ENCODE measurements around the gene RPTOR.

RPTOR gene

GRCh38 chr17:80656590-80656989, 112.0 kb downstream of the RPTOR start:
- DNase-seq (ENCODE audit: low read depth, low spot score): no peak
- no peak overlapping the region for H3K27ac ChIP-seq

DNA sequence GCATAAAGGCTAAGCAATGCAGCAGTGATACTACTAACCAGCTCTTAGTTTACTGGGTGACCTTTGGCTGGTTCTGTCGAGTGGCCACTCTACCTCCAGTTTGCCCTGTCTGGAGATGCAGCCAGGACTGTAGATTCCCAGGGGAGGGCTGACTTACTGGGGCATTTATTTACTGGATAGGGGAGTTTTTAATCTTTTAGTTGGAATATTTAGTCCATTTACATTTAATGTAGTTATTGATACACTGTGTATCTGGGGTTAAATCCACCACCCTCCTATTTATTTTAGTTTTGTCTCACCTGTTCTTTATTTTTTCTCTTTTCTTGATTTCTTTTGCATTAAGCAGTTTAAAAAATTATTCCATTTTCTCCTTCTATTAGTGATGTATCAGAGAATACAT, 112.9 kb downstream of the RPTOR start:
- no peak overlapping the region for H3K27ac ChIP-seq

GRCh38 chr17:80658821-80659220, 114.2 kb downstream of the RPTOR start:
- no peak overlapping the region for H3K27ac ChIP-seq
- no peak for DNase-seq (ENCODE audit: low read depth, low spot score)

More for the DNA sequence above, 112.9 kb downstream of the RPTOR start:
- DNase-seq (ENCODE audit: low read depth, low spot score): no peak

DNA sequence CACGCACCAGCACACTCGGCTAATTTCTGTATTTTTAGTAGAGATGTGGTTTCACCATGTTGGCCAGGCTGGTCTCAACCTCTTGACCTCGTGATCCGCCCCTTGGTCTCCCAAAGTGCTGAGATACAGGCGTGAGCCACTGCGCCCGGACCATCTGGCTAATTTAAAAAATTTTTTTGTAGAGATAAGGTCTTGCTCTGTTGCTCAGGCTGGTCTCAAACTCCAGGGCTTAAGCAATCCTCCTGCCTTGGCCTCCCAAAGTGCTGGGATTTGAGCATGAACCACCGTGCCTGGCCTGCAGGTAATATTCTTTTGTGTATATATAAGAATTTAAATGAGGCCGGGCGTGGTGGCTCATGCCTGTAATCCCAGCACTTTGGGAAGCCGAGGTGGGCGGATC, 115.0 kb downstream of the RPTOR start:
- DNase-seq (ENCODE audit: low read depth, low spot score): no peak
- H3K27ac ChIP-seq: no peak overlapping the region

DNA sequence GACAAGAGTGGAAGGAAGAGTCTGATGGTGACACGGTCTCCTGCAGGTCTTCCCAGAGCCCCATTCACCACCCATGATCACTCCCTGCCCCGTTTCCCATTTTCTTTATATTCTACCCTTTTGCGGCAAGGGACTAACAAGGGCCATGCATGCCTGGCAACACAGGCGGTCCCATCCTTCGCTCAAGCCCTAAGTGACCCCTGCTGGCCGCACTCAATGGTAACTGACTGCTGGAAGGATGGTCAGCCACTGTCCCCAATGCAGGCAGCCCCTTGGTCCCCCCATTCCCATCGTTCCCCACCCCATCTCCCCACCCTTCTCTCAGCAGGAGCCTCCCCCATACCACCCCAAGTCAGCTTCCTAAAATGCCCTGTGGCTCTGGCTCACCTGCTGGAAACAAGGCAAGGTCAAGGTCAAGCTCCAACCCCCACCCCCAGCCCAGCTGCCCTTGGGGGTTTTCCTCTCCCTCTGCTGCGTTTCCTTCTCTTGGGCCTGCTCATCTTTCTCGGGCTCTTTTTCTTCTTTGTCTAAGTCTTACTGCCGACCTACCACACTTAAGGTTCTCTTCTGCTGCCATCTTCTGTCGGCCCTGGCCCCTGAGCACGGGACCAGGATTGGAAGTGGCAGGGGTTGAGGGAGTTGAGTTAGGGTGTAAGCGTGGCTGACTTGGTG, 116.0 kb downstream of the RPTOR start:
- H3K27ac ChIP-seq: no peak overlapping the region
- DNase-seq (ENCODE audit: low read depth, low spot score): no peak

- H3K27ac ChIP-seq: no peak overlapping the region
- DNase-seq (ENCODE audit: low read depth, low spot score): no peak
Observed at GRCh38 chr17:80662557-80662956, 117.9 kb downstream of the RPTOR start.

DNA sequence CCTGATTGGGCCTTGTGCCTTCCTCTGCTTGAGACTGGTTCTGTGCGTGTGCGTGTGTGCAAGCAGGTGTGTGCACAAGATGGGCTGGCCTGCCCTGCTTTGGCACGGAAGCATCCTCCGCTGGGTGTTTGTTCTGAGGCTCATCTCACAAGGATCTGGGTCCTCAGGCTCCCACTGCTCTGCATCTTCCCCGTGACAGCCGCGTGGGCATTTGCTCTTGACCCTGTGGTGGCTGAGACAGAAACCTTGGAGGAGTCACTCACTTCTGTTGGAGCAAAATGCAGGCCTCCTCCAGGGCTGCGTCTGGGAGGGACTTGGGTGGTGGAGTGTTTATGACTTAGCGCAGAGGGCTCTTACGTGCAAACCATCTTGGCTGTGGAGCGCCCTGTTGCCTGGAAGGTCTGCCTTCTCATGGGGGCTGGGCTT, 119.2 kb downstream of the RPTOR start:
- H3K27ac ChIP-seq: no peak overlapping the region
- no peak for DNase-seq (ENCODE audit: low read depth, low spot score)

DNA sequence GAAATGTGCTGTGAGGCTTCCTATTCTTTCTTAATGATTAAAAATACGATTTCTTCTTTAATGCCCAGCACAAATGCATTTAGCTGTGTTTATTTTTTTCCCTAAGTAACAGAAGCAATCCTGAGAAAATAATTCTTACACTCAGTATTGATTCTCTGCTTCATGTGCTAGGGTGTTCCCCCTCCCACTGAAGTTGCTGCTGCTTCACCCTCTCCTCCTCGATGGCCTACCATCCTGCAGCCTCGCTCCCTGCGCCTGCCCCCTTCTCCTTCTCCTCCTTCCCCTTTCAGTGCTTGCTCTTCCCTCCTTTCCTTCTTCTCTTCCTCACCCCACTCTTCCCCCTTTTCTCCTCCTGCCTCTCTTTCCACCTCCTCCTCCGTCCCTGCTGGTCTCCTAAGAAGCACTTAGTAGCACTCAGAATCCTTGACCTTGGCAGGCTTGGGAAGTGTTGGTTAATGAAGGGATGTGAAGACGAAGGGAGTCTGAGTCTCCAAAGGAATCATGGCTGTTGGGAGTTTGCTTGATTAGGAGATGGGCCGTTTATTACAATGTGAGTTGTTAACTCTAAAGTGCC, 119.7 kb downstream of the RPTOR start:
- H3K27ac ChIP-seq: no peak overlapping the region
- DNase-seq (ENCODE audit: low read depth, low spot score): no peak

GRCh38 chr17:80665792-80666191, 121.2 kb downstream of the RPTOR start:
- H3K27ac ChIP-seq: no peak overlapping the region
- no peak for DNase-seq (ENCODE audit: low read depth, low spot score)

GRCh38 chr17:80666867-80667266, 122.2 kb downstream of the RPTOR start:
- H3K27ac ChIP-seq: no peak overlapping the region
- no peak for DNase-seq (ENCODE audit: low read depth, low spot score)

- no peak overlapping the region for H3K27ac ChIP-seq
- DNase-seq (ENCODE audit: low read depth, low spot score): no peak
Observed at GRCh38 chr17:80667462-80668277, 123.0 kb downstream of the RPTOR start.

- no peak overlapping the region for H3K27ac ChIP-seq
- DNase-seq (ENCODE audit: low read depth, low spot score): no peak
Observed at GRCh38 chr17:80668375-80669148, 123.9 kb downstream of the RPTOR start.

- no peak for DNase-seq (ENCODE audit: low read depth, low spot score)
- H3K27ac ChIP-seq: no peak overlapping the region
Observed at GRCh38 chr17:80671039-80671824, 126.6 kb downstream of the RPTOR start.

DNA sequence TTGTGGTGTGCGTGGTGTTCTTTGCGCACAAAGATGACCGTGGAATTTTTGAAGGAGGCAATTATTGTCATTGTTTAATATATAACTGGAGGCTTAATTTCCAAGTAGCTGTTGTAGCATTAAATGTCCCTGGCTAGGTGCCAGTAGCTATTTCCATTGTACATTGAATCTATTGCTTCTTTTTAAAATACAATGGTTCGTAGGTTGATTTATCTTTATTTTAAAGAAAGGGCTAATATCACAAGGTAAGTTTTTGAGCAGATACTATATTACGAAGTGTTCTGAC, 127.1 kb downstream of the RPTOR start:
- DNase-seq (ENCODE audit: low read depth, low spot score): no peak
- H3K27ac ChIP-seq: no peak overlapping the region

GRCh38 chr17:80673152-80673920, 128.7 kb downstream of the RPTOR start:
- no peak overlapping the region for H3K27ac ChIP-seq
- DNase-seq (ENCODE audit: low read depth, low spot score): no peak

GRCh38 chr17:80675438-80676095, 130.9 kb downstream of the RPTOR start:
- H3K27ac ChIP-seq: no peak overlapping the region
- no peak for DNase-seq (ENCODE audit: low read depth, low spot score)

- H3K27ac ChIP-seq: no peak overlapping the region
- DNase-seq (ENCODE audit: low read depth, low spot score): no peak
Observed at GRCh38 chr17:80676096-80676466, 131.4 kb downstream of the RPTOR start.

- no peak for DNase-seq (ENCODE audit: low read depth, low spot score)
- no peak overlapping the region for H3K27ac ChIP-seq
Observed at GRCh38 chr17:80676564-80676963, 131.9 kb downstream of the RPTOR start.

DNA sequence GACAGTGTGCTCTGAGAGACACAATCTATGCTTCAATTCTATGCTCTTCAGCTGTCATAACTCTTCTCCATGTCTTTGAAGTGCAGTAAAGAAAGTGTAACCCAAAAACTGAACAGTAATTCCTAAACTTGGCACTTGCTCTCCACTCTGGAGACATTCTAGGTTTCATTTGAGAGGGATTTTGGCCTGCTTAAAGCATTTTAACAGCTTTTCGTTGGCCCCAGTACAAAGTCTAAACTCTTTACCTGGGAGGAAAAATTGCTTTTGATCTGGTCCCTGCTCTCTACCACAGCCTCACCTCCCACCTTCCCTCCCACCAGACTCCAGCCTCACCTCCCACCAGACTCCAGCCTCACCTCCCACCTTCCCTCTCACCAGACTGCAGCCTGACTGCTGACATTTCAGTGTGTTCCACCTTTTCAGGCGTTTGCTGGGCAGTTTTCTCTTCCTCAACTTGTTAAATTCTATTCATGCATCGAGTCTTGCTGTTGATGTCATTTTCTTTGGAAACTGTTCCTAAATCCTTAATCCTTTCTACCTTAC, 132.6 kb downstream of the RPTOR start:
- no peak for DNase-seq (ENCODE audit: low read depth, low spot score)
- H3K27ac ChIP-seq: no peak overlapping the region
